HG03442 (cell line): ENCODE data around the gene PPP1R8.
"Not testable (repeated sequence)": the region's sequence is repeated elsewhere in the genome, so short reads cannot be mapped to it uniquely, and the experiment has no call there.

ENCODE experiments used
- ATAC-seq: cut with Tn5 transposase; IDR thresholded peaks from one replicate; pipeline ENCODE4 v1.9.1; 2021; ENCODE audit warnings: mild to moderate bottlenecking, moderate library complexity; ENCODE audit not compliant: unreplicated experiment

The PPP1R8 gene

DNA sequence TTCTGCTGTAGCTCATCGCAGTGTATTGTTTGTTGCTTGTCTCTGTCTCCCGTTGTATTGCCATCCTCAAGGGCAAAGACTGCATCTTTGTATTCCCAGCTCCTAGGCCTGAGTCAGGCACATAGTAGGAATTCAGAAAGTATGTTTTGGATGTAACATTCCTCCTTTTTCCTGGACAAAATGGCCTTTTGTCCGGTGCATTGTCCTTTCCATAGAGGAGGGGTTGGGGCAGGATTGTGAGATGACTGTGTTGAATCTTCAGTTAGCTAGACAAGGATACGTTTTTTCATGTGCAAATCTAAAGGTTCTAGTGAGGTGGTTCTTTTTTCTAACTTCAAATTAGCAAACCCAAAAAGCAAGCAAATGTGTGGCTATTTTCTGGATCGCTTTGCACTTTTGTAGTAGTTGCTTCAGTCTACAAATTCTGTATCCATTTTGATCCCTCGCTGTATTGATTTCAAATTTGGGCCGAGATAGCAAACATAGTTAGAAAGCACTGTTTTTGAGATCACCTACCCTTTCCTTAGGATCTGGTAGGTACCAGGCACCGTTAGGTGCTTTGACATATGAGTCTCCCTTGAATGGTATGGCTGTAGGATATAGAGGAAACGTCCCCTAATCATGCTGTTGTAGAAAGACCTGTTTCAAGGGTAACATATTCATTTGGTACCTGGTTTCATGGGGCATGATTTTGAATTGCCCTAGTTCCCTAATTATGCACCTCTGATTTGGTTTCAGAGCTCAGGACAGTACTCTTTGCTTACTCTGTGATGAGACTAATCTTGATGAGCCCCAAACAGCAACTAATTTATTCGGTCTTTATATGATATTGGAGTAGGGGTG, 1.2 kb downstream of the PPP1R8 start:
- no peak for ATAC-seq

DNA sequence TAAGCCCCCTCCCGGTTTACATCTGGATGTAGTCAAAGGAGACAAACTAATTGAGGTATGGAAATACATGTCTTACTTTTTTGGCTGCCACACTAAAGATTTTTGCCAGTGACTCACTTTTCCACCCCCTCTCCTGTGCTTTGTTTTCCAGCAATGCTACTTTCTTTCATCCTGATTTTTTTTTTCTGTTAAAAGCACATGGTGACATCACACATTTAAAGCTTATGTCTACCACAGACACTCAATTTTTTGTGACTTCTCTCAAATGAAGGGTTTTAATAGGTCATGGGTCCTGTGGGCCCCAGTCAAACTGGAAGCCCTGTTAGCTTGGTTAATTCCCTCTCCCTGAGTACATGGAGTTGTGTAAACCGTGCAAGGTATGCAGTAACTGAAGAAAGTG, 2.2 kb downstream of the PPP1R8 start:
- ATAC-seq: no peak

DNA sequence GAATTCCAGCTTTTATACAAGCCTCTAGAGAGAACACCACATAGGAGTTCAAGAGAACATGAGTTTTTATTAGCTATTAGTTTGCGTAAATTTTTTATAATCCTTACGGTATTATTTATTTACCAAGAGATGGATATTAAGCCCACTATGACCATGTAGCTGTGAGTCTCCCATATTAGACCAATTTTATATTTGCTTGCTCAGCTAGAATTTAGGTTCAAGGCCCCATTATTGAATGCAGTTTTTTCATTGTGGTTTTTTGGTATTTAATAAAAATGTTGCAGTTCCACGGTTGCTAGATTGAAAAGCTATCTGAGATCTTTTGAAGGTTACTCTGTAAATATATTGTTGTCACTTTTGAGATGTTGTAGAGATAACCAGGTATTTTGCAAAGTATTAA, 2.9 kb downstream of the PPP1R8 start:
- no peak for ATAC-seq

DNA sequence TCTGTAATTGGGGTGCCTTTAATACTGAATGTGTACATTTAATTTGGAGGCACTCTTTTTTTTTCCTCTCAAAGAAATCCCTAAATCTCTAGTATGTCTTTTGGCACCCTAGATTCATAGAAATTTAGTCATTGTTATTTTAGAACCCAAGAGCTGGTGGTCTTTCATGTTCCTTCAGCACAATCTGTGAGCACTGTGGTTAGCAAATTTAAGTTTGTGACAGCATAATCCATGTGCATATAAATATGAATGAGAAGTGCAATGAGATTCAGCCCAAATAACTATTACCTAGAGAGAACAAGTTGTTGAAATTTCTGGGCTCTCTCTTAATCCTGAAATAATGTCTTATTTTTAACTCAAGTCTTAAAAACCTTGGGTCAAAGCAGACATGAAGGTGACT, 4.5 kb downstream of the PPP1R8 start:
- no peak for ATAC-seq

DNA sequence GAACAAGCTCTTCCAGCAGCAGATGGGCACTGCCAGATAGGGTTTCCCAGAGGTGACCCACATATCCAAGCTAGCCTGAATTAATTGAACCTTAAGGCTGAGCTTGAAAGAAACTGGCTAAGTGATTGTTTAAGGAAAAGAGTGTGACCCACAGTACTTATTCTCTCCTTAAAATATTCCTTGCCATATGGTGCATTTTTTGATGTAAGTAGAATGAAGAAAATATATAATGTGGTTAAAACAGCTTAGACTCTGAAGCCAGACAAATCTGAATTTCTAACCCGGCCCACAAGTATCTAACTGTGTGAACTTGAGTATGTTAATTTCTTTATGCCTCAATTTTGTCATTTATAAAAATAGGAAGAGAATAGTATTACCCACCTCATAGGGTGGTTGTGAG, 4.9 kb downstream of the PPP1R8 start:
- ATAC-seq: no peak

DNA sequence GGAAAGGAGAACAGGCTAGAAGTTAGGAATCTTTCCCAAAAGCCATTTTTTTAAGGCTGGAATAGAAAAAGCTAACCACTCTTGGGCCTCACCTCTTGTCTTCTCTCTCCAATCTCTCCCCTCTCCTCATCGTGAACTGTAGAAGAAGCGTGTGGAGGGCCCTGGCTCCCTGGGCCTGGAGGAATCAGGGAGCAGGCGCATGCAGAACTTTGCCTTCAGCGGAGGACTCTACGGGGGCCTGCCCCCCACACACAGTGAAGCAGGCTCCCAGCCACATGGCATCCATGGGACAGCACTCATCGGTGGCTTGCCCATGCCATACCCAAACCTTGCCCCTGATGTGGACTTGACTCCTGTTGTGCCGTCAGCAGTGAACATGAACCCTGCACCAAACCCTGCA, 19.4 kb downstream of the PPP1R8 start:
- ATAC-seq: no peak

DNA sequence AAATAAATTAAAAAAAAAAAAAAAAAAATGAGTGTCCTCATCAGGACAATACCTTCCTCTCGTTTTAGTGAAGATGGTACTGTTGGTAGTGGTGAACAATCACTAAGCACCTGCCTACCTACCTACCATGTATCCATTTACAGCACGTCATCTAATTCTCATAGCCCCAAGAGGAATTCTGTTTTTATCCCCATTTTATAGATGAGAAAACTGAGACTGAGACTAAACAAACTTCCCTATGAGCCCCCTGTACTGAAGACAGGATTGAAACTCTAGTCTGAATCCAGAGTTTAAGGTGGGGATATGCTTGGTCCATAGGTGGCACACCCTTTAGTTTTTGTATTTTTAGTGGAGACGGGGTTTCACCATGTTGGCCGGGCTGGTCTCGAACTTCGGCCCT, 24.5 kb downstream of the PPP1R8 start:
- no peak for ATAC-seq

DNA sequence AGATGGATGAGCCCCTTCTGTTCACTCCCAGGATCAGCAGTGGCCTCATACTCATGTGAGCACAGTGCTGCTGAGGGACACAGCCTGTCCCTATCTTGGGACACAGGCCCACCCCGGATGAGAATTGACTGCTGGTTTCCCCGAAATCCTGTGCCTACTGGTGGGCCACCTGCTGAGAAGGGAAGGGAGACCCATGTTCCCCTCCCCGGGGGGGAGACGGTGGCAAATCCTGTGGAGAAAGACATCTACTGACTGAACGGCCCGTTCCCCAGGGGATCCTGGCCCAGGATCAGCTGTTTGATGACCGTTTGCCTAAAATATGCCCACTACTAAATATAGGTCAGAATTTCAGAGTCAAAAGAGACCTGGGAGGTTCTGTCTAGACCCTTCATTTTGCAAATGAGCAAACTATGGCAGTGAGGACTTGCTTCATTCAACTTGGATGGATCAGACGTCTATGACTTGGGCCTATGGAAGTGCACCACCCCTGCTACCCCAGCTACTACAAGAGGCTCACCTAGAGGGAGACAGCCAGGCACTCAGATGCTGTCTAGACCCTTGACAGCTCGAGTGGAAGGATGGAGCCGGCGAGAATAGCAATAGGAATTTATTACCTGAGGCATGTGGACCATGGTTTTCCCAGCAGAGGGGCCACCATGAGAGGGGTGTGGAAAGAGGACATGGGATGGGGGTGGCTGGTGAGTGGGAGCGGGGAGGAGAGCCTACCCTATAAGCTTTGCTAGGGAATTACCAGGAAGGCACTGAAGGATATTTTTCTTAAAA, 26.2 kb downstream of the PPP1R8 start:
- no peak for ATAC-seq

DNA sequence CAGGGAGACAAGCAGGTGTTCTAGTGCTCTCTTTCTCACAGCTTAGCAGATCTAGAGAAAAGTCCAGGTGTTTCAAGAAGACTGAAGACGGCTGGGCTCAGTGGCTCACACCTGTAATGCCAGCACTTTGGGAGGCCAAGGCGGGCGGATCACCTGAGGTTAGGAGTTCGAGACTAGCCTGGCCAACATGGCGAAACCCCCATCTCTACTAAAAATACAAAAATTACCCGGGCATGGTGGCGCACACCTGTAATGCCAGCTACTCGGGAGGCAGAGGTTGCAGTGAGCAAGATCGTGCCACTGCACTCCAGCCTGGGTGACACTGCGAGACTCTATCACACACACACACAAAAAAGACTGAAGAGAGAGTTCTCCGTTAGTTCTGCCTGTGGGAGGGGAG, 27.0 kb downstream of the PPP1R8 start:
- not testable (repeated sequence) for ATAC-seq

DNA sequence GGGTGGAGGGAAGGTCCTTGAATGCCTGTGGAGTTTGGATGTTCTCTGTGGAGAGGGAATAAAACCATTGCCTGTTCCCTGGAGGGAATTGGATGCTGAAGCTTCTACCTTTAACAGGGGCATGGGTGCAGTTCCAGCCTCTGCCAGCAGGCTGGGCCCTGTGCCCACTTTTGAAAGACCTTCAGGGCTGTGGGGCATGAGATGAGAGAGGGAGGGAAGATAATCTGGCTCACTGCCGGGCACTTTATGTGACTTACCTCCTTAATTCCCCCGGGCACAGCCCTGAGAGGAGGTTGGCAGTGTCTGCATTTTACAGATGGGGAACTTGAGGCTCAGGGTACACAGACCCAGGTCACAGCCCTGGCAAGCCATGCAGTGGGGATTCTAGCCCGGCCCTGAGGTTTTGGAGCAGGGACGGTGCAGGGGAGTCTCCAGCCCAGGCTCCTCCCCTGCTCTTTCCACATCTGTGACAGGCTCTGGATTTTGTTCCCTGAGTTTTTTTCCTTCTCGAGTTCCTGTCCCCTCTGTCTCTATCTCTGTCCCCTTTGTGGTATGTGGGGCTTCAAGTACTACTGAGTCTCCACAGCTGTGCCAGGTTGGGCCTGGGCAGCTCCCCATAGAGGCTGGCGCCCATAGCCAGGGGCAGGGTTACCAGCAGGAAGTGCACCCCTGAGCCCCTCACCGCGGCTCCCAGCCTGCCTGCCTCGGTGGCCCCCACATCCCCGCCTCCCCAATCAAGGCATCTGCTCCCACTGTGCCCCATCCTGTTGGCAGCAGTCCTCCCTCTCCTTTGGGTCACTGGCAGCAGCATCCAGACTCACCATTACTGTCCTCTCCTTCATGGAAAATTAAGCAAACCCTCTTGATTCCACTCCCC, 27.7 kb downstream of the PPP1R8 start:
- ATAC-seq: no peak

DNA sequence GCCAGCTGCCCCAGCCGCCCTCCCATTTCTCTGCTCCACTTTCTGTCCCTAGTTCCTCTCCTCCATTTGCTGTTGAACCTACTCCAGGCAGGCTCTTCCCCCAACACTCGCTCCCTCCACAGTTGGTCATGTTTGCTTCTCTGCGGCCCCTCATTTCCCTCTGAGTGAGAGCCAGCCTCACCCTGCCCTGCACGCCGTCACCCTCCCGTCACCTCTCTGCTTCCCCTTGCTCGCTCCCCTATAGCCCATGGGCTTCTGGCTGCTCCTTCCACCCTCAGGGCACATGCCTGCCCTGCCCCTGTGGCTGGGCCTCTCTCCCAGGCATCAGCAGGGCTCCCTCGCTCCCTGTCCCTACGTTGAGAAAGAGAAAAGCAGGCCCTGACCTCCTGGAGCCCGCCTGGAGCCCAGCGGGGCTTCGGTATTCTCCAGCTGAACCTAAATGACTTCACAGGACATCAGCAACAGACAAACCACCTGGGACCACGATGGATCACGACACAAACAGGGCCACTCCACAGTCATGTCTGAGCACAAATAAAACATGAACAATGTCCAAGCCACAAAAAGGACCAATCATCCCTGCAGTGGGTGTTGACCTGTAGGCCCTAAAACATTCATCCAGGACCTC, 28.5 kb downstream of the PPP1R8 start:
- ATAC-seq: no peak

DNA sequence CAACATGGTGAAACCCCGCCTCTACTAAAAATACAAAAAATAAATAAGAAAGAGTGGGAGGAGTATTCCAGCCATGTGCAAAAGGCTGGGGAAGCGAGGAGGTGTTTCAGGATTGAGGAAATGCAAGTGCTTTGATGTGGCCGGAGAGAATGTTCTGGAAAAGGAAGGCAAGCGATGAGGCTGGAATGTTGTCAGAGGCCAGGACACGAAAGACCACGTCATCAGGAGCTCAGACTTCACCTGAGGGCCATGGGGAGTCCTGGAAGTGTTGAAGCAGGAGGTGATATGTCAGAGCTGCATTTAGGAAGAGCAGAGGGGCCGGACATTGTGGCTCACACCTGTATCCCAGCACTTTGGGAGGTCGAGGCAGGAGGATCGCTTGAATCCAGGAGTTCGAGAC, 30.9 kb downstream of the PPP1R8 start:
- ATAC-seq: no peak

DNA sequence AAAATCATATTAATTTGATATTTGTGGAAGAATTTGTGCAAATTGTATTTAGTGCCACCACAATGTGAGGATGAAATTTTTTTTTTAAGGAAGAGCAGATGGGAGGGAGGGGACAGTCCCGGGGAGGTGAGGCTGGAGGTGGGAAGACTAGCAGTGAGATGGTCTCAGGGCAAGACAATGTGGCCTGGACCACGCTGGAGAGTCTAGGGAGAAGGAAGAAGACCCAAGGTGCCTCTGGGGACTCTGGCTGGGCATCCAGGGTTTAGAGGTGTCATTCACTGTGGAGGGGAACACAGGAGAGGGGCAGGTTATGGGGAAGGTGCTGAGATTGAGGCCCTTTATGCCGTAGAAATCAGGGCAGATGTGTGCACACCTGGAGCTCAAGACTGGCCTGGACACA, 31.4 kb downstream of the PPP1R8 start:
- ATAC-seq: no peak

DNA sequence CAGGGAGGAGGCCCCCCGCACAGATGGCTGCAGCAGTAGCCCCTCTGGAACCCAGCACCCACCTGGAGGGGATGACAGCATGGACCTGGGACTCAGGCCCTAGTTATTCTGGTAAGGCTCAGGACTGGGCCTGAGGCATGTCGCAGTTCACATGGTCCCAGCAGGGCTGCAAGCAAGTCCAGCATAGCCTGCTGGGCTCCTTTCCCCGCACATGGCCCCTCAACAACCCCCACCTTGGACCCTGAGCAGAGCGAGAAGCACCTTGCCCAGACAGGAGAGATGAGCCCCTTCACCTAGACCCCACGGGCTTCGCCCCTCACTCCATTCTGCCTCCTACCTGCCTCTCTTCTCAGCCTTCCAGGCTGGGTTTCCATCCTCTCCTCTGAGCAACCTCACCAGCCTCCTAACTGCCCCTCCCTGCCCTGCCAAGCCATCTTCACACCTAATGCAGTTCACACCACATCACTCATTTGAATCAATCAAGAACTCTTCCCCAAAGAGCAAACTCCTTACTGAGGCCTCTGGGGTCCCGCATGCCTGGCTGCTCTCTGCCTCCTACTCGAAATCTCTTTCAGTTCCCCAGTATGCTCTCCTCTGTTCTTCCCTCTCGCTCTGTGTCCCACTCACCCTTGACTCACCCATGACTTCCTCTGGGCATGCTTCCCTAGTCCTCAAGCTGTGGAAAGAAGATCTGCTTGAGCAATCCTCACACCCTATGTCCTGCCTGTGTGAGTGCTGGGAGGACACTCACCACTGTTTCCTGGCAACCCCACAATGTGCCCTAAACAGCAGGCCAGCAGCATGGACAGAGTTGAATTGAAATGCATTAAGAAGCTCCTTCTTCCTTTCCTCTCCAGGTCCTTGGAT, 32.3 kb downstream of the PPP1R8 start:
- ATAC-seq: no peak

DNA sequence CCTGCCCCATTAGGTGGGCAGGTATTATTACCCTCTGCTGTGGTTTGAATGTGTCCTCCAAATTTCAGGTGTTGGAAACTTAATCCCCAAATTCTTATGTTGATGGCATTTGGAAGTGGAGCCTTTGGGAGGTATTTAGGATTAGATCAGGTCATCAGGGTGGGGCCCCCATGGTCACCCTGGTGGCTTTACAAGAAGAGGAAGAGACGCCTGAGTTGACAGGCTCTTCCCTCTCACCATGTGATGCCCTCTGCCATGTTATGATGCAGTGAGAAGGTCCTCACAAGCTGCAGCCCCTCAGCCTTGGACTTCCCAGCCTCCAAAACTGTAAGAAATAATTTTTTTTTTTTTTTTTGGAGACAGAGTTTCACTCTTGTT, 32.9 kb downstream of the PPP1R8 start:
- ATAC-seq: no peak

DNA sequence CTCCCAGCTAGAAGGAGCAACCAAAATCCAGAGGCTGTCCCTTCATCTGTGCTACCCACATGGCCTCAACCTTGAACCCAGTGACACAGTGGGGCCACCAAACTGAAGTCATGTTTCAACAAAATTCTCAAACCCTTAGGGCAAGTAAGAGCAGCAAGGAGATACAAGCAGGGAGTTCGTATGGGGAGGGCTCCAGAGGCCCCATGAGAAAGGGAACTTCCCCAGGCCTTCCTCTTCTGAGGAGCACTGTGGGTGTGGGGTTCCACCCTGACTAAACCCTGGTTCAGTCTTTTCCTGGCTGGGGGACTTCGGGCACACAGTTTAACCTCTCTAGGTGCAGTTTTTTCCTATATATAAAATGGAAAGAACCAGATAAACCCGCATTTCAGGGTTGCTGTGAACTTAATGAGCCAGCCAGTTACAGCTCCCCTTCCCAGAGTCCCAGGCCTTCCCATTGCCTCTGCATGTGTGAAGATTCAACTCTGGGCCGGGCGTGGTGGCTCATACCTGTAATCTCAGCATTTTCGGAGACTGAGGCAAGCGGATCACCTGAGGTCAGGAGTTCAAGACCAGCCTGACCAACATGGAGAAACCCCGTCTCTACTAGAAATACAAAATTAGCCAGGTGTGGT, 33.8 kb downstream of the PPP1R8 start:
- ATAC-seq: no peak

DNA sequence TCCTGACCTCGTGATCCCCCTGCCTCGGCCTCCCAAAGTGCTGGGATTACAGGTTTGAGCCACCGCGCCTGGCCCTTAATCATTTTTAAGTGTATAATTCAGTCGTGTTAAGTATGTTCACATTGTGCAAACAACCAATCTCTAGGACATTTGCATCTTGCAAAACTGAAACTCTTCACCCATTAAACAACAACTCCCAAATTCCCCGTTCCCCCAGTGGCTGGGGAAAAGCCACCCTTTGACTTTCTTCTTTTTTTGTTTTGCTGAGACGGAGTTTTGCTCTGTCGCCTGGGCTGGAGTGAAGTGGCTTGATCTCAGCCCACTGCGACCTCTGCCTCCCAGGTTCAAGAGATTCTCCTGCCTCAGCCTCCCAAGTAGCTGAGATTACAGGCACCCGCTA, 35.2 kb downstream of the PPP1R8 start:
- ATAC-seq: no peak

DNA sequence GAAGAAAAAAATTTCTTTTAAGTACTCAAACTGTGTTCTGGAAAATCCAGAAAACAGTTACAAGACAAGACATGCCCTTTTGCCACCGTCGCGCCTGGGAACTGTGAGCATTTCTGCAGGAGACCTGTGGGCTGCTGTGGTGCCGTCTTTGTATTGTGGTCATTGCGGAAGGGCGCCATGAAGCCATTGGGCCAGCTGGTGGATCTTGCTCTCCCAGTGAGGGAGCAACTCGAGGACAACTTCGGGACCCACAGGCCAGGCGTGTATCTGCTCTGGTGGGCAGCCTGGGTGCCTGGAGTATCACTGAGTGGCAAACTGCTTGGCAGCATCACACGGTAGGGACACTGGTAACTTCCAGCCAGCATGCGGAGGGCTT, 38.0 kb downstream of the PPP1R8 start:
- ATAC-seq: no peak

DNA sequence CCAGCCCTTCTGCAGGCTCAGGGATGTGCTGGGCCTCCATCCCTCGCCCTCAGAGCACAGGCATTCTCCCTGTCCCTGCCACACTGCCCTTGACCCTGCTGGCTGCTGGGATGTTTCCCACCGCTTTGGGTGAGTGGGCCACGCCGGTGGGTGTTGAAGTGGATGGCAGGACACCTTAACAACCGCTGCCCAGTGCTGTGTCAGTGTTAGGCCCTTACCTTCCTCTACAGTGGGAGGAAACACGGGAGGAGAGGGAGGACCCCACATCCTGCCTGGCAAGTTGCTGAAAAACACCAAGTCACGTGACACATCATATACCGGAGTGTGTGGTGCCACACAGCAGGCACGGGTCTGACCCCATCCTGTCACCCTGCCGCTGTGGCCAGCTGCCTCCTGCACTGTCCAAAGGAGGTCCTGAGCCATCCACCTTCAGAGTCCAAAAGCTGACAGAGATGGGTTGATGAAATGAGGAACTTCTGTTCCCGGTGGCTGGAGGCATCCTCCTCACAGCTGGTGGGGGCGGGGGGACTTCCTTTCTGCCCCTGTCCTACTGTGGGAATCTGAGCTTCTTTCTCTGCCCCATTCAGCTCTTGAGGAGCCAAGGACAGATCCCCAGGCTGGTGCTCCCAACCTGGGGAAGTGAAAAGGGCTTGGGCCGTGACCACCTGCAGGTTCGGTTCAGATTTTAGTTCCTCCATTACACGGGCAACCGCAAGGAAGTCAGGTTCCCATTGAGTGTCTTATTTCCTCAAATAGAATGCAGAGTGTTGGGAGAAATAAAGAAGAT, 38.5 kb downstream of the PPP1R8 start:
- no peak for ATAC-seq
